HG02759 (cell line): ENCODE measurements around the gene DMPK.
A peak's percentile ranks its signal among the peaks of the same experiment; 100 is the strongest.

Experiments used
- ATAC-seq: cut with Tn5 transposase; IDR thresholded peaks from one replicate; pipeline ENCODE4 v1.9.1; 2021; ENCODE audit warnings: mild to moderate bottlenecking, moderate library complexity; ENCODE audit not compliant: unreplicated experiment

DMPK gene

DNA sequence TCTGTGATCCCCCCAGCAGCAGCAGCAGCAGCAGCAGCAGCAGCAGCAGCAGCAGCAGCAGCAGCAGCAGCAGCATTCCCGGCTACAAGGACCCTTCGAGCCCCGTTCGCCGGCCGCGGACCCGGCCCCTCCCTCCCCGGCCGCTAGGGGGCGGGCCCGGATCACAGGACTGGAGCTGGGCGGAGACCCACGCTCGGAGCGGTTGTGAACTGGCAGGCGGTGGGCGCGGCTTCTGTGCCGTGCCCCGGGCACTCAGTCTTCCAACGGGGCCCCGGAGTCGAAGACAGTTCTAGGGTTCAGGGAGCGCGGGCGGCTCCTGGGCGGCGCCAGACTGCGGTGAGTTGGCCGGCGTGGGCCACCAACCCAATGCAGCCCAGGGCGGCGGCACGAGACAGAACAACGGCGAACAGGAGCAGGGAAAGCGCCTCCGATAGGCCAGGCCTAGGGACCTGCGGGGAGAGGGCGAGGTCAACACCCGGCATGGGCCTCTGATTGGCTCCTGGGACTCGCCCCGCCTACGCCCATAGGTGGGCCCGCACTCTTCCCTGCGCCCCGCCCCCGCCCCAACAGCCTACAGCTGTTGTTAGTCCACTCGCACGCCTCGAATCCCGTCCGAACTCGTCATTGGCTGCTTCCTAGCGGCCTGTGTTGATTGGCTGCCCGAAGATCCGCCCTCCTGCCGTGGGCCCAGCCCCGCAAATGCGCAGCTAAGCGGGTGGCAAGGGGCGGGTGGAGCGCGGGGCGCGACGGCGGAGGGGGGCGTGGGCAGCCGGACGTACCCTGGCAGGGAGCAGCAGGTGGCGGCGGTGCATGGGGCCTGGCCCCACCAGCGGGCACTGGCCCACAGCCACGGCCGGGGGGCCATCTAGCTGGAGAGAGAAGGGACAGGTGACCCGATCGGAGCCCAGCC, 11.8 kb downstream of the DMPK start:
- peak; percentile 54 for ATAC-seq

DNA sequence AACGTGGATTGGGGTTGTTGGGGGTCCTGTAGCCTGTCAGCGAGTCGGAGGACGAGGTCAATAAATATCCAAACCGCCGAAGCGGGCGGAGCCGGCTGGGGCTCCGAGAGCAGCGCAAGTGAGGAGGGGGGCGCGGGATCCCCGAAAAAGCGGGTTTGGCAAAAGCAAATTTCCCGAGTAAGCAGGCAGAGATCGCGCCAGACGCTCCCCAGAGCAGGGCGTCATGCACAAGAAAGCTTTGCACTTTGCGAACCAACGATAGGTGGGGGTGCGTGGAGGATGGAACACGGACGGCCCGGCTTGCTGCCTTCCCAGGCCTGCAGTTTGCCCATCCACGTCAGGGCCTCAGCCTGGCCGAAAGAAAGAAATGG, 12.5 kb downstream of the DMPK start:
- ATAC-seq = no peak

DNA sequence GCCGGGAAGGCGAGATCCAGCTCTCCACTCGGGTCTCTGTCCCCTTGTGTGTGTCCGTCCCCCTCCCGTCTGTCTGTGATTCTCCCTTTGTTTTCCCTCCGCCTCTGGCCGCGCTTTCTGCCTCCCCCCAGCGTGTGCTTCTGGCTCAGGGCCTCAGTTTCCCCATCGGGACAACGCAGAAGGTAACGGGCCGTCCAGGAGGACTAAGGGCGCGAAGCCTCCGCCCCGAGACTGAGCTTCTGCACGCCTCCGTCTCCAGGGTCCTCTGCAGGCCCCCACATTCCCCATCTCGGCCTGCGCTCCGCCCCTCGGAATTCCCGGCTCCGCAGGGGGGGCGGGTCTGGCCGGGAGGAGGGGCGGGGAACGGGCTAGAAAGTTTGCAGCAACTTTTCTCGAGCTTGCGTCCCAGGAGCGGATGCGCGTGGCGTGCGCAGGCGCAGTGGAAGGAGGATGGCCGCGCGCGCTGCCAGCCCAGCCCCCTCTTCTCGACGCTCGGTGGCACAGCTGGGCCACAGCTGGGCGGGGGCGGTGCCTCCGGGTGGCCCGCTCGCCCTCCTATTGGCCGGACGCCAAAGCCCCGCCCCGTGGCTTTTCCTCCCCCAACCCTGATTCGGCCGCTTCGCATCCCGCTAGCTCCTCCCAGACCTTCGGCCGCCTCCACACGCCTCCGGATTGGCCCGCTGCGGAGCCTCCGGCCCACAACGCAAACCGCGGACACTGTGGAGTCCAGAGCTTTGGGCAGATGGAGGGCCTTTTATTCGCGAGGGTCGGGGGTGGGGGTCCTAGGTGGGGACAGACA, 13.1 kb downstream of the DMPK start, which contains the start of gene SIX5:
Gene SIX5, minus strand, starts transcription at position 269 of the 799 bp plus-strand sequence. CDS start 408 bp downstream, outside the sequence.
- peak; percentile 66 for ATAC-seq

DNA sequence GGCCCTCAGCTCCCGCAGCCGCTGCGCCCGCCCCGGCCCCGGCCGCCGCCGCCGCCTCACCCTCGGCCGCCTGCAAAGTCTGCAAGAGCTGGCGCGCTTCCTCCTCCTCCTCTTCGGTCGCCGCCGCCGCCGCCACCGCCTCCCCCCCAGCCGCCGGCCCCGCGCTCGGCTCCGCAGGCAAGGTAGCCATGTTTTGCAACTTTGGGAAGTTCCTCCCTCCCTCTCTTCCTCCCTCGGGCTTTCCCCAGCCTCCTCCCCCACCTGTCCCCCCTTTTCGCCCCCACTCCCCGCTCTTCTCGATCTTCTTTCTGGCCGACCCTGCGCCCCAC, 13.7 kb downstream of the DMPK start:
- no peak for ATAC-seq

DNA sequence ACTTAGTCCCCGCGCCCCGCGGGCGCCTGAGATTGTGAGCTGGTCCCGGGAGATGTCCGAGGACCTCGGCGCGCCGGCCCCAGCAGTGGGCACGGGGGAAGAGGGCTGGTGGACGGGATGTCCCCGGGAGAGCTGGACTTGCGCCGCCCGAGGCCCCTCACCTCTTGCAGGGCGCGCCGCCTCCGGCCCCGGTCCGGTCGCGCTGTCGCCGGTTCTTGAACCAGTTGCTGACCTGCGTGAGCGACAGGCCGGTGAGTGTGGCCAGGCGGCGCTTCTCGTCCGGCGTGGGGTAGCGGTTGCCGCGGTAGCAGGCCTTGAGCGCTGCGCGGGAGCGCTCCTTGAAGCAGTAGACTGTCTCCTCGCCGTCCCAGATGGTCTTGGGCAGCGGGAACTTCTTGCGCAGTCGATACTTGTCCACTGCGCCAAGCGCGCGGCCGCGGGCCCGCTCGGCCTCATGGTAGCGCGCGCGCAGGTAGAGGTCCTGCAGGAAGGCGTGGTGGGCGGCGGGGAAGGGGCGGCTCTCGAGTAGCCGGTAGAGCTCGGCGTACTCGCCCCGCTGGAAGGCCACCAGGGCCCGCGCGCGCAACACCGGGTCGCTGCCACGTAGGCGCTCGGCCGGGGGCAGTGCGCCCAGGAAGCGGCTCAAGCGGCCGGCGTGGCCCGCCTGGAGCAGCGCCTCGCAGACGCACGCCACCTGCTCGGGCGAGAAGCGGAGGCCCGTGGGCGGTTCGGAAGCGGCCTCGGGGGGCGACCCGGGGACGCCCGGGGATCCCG, 14.2 kb downstream of the DMPK start:
- no peak for ATAC-seq

DNA sequence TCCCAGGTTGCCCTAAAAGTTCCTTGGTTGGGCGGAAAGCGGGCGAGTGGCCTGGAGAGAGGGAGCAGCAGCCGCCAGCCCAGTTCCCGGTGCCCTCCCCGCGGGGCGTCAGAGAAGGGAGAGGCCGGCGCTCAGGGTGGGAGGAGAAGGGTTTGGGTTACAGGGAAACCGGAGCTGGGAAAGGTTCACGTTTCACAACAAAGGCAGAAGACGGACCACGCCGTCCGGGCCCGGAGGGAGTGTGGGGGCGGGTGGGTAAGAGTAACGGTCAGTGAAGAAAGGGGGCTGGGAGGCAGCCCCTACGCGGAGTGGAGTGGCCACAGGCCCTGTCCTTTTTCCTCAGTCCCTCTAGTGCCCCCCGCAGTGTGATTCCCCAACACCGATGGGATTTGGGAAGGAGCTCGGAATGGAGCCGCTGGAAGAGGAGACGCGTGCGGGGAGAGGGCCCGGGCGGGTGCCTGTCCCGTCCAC, 14.8 kb downstream of the DMPK start:
- no peak for ATAC-seq

DNA sequence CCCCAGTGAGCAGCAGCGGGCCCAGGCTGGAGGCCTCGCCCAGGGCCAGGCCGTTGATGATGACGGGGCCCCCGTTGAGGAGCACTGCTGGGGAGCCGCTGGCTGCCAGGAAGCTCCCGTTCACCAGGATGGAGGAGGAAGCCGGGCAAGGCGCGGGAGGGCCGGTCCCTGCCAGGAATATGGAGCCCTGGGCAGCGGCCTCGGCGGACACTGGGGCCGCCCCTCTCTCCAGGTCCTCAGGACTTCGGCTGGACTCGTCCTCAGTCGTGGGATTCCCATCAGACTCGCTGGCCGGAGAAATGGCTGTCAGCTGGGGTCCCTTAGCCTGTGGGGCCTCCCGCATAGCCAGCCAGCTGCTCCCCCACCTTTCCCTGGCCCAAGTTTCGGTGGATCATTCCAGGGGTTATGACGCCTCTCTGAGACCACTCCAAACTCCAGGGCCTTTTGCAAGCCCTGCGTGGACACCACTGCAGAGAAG, 15.4 kb downstream of the DMPK start:
- no peak for ATAC-seq

DNA sequence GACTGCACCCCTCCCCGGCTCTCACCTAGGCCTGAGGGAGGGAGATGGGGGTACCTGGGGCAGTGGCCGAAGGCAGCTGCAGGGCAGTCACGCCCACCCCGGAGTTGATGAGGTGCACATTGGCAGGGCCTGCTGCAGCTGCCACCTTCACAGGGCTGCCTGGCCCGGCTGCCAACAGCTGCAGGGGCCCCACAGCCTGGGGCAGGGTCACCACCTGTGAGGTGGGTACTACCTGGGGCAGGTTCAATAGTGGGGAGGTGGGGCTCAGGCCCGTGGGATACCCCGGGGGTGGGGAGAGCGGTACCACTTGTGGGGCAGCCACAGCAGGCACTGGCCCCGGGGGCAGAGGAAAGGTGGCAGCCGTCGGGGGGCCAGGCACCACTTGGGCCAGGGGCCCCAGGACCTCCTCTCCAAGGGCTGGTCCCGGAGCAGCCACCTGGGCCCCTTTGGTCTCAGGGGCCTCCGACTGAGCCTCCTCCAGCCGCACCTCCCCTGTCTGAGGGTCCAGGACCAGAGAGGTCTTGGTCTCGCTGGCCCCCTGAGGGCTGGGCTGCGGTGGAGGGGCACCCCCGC, 15.9 kb downstream of the DMPK start:
- ATAC-seq = no peak

DNA sequence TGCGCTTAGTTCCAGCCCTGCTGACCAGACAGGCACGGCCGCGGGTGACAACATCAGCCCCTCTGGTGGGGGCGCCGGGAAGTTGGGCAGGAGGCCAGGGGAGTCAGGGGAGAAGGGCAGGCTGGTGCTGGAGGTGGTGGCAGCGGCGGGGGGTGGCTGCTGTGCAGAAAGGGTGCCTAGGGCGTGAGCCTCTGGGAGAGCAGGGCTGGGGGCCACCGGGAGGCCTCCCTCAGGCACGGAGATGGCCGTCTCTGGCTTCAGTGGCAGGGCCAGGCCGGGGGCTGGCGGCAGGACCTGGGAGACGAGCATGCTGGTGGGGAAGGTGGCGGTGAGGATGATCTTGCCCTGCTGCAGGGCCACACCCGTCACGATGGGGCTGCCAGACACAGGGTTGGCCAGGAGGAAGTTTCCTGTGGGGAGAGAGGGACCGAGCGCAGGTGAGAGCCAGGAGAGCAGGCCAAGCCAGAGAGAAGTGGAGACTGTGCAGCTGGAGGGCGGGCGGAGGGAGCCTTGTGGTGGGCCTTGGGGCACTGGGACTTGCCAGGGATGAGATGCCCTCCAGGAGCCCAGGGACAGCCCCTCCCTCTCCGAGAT, 16.5 kb downstream of the DMPK start:
- no peak for ATAC-seq

DNA sequence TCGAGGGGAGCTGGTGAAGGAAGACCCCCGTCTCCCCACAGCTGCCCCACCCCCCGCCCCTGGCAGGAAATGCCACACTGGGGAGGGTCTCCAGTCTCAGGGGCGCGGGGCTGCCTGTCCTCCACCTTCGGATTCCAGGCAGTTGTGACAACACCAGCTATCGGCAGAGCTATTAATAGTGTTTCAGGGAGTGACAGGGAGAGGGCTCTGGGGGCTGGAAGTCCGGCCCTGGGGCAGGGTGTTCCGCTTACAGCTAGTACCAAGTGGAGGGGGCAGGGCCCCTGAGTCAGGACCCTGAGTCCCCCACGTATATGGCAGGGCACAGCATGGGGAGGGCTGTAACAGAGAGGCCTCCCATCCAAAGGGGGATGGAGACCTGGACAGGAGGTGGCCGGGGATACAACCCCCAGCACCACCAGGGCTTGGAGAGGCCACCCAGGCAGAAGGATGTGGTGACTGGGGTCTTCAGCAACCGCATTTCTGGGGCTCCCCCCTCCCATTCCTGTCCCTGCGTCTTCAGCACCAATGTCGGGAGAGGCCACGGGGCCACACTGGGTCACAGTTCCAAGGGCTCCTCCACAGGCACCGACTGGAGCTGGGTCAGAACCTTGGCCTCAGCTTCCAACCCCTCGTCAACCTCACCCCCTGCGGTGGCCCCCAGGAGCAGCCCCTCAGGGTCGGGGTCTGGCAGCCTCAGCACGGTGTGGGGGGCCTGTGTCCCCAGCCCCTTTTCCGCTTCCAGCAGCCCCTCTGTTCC, 17.2 kb downstream of the DMPK start:
- no peak for ATAC-seq

DNA sequence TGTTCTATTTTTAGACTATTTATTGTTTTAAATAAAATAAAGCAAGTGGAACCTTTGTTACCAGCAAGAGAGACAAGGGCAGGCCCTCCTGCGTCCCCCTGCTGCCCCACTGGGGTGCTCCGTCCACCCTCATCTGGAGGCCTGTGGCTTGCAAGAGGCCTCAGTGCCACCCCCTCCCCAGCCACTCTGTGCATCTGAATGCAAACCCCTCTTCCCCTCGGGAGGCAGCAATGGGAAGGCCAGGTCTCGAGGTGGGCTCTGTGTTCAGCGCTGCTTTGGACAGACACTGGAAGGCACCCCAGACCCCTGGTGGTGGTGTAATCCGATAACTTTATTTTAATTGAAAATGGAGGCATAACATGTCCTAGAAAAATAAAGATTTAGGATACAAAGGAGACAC, 17.8 kb downstream of the DMPK start:
- ATAC-seq = no peak

DNA sequence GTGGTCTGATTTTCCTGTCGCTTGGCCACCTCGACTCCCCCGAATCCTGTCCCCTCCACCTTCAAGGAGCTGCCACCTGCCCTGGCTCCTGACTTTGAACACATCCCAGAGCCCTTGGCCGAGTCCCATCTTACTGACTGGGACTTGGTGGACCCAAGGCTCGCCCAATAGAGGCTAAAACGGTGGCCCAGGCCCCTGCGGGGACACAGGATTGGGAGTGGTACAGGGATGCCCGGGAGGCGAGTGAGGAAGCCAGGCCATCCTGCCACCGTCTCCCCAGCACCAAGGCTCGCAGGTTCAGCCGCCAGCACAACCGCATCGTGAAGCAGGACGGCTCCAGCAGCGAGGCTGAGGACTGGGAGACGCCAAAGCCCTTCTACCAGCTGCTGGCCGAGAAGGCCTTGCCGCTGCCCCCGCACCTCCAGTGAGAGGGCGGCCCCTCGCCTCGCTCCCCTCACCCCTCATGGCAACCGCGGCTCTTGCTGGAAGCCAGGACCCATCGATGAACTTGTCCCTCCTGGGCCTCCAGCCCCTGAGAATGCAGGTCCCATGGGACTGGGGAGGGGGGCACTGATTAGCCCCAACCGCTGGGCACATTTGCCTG, 18.5 kb downstream of the DMPK start:
- ATAC-seq = no peak

DNA sequence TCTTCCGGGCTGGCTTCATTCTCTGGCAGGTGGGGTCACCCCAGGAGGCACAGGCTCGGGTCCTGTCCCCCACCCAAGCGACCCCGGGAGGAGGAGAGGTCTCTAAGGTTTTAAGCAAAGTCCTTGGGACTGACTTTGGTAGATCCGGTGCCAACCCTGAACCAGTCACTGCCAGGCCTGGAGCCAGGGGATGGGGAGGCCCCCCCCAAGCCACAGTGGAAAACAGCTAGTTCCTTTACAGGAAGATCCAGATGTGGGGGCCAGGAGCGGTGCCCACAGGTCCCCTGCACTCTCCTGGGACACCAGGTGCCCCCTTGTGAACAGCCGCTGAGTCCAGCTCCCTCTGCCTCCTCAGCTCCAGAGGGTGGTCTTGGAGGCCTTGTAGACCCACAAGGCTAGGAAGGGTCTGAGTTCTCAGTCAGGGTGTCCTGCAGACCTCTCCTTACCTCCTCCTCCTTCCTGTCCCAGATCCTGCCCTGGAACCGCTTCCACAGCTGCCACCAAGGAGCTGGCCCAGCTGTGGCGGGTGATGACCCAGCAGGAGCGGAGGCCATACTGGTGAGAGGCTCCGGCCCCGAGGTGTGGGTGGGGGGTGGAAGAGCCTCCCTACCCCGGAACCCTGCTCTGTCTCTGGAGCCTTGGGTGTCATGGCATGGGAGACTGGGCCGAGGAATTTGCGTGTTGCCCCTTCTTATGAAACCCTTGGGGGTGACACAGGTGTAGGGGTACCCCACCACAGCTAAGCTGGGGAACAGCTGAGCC, 19.2 kb downstream of the DMPK start:
- ATAC-seq = no peak

DNA sequence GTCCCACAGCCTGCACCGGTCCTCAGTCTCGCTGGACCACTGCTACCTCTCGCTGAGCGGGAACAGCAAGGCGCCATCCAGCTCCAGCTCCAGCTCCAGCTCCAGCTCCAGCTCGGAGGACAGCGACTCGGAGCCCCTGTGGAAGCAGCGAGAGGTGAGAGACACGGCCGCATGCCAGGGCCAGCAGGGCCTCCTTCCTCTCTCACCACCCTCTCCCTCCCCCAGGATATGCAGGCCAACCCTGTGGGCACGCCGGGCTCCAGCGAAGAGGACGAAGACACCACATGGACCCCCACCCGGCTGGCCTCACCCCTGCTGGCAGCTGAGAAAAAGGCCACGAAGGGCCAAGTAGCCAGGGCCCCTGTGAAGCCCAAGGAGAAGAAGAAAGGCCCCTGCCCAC, 20.6 kb downstream of the DMPK start:
- no peak for ATAC-seq

DNA sequence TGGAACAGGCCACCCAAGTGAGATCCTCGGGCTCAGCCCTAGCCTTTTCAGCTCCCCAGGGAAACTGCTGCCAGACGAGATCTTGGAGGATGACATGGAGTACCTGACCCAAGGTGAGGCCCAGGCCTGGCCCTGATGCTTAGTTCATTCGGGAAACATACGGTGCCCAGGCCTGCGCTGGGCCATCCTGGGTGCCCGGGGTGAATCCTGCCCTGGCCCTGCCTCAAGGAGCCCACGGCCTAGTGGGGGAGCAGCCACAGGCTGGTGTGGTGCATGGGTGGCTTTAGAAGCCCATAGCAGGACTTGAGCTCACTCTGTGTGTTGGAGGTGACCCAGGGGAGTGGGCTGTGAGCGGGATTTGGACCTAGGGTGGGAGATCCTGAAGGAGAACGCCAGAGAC, 23.4 kb downstream of the DMPK start:
- no peak for ATAC-seq

DNA sequence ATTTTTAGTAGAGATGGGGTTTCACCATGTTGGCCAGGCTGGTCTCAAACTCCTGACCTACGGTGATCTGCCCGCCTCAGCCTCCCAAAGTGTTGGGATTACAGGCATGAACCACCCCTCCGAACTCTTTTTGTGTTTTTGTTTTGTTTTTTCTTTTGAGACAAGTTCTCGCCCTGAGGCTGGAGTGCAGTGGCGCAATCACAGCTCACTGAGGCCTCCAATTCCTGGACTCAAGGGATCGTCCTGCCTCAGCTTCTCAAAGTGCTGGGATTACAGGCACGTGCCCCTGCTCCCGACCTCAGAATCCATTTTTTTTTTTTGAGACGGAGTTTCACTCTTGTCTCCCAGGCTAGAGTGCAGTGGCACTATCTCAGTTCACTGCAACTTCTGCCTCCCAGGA, 24.6 kb downstream of the DMPK start:
- no peak for ATAC-seq

DNA sequence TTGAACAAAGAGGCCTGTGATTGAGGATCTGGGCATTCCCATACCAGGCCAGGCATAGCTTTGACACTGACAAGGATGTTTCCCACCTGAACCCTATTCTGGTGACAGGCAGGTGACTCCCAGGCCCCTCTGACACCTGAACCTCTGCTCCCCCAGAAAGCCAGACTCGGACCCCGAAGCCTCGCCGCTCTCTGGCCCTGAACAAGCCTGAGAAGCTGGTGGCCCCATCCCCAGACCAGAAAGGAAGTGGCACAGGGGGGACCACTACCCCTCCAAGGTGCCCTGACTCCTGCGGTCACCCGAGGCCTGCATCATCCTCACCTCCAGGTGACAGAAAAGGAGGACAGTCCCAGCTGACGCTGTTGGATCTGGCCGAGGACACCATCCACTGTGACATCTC, 28.0 kb downstream of the DMPK start:
- ATAC-seq = no peak

DNA sequence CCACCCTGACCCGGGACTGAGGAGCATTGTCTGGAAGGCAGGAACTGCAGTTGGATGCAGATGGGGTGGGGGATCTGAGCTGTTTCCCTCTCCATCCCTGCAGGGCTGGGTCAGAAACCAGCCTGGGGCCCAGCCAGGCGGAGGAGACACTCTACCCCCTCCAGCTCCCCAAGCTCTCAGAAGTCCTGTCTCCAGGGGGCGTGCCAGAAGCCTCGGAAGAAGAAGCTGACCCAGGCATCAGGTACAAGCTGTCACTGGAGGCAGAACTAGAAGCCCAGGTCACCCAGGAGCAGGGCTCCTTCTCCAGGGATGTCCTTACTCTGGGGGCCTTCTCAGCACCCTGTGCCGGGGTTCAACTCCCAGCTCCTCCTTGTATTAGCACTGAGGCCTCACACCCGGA, 28.7 kb downstream of the DMPK start:
- no peak for ATAC-seq

DNA sequence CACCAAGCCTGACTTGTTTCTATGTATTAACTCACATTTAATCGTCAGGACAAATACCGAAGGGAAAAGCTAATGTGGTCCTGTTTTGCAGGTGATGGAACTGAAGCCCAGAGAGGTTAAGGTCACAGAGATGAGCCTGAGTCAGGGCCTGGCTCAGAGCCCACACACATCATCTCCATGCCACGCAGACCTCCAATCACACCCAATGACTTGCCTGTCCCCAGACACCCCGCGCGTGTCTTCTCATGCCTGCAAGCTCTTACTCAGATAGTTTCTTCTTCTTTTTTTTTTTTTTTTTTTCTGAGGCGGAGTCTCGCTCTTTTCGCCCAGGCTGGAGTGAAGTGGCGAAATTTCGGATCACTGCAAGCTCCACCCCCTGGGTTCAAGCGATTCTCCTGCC, 29.7 kb downstream of the DMPK start:
- ATAC-seq = no peak
